Measurements from ENCODE around the gene ACOX2.

- TF ChIP-seq RCOR1 (IDR thresholded peaks at IDR 0.05; ENCODE audit: low read depth, low read length) (no peak), CTCF (IDR thresholded peaks at IDR 0.05) (no peak), CEBPB (IDR thresholded peaks at IDR 0.05) (no peak), ZSCAN20 (CRISPR knock-in tag; IDR thresholded peaks at IDR 0.05) (no peak), ESRRA (IDR thresholded peaks at IDR 0.05; ENCODE audit: borderline replicate concordance, low read length) (no peak)
- TF ChIP-seq, protein P1, sequence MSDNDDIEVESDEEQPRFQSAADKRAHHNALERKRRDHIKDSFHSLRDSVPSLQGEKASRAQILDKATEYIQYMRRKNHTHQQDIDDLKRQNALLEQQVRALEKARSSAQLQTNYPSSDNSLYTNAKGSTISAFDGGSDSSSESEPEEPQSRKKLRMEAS (IDR thresholded peaks at IDR 0.05): no peak
These were observed 18.6 kb downstream of the ACOX2 start for GRCh38 chr3:58518291-58518789.
